Progenitor cell of endocrine pancreas (in vitro differentiated cells): ENCODE data around the gene DOCK1. TPM values are rescaled to one million over a fixed set of nuclear protein-coding genes. Genes with fewer than 3 reads are reported as not detected.

Experiments used
- DNase-seq: peaks from one replicate; pipeline ENCODE4 v3.0.0; 2021; ENCODE audit warnings: low spot score; ENCODE audit not compliant: unreplicated experiment
- H3K27ac Mint-ChIP-seq: 2 replicates; pipeline ENCODE4 v1.8.0; 2021; ENCODE audit warnings: mild to moderate bottlenecking, moderate library complexity, mixed read lengths
- H3K27me3 Mint-ChIP-seq: 2 replicates; pipeline ENCODE4 v1.8.0; 2021; ENCODE audit warnings: mixed read lengths
- H3K36me3 Mint-ChIP-seq: 2 replicates; pipeline ENCODE4 v1.8.0; 2022; ENCODE audit warnings: mixed read lengths; ENCODE audit not compliant: insufficient read depth
- H3K4me1 Mint-ChIP-seq: 2 replicates; pipeline ENCODE4 v1.8.0; 2021; ENCODE audit warnings: low read depth, mixed read lengths
- H3K4me3 Mint-ChIP-seq: 2 replicates; pipeline ENCODE4 v1.8.0; 2021; ENCODE audit warnings: low read depth, mild to moderate bottlenecking, moderate library complexity, mixed read lengths
- H3K9me3 Mint-ChIP-seq: 2 replicates; pipeline ENCODE4 v1.8.0; 2021; ENCODE audit warnings: low read depth, mixed read lengths
- CTCF ChIP-seq: fragments of 200-600 bp; sonication (generic); IDR thresholded peaks from one replicate; pipeline ENCODE4 v1.5.0; 2021; ENCODE audit warnings: antibody characterized with exemption, mild to moderate bottlenecking; ENCODE audit not compliant: unreplicated experiment
- total RNA-seq: library from RNA; stranded (reverse); gene quantifications from 2 replicates; pipeline ENCODE4 v1.2.1, GENCODE V29; 2021

Gene DOCK1
- total RNA-seq, 1 donor from 2014 or later = 77.8 TPM

- no peak for TF ChIP-seq CTCF
- H3K9me3 Mint-ChIP-seq = no peaks in the 10 kb centered on the region
- no peaks in the 10 kb centered on the region for H3K27me3 Mint-ChIP-seq
- no peak overlapping the region for H3K27ac Mint-ChIP-seq
- peaks cover 10% of the 10 kb centered on the region for H3K36me3 Mint-ChIP-seq
- no peak overlapping the region for H3K4me3 Mint-ChIP-seq
- DNase-seq = no peak
- no peaks in the 10 kb centered on the region for H3K4me1 Mint-ChIP-seq
Observed at GRCh38 chr10:127398971-127399365, 493.7 kb downstream of the DOCK1 start.

GRCh38 chr10:127399668-127400067 lies 494.4 kb downstream of the DOCK1 start:
- no peak for DNase-seq
- no peaks in the 10 kb centered on the region for H3K4me1 Mint-ChIP-seq
- no peaks in the 10 kb centered on the region for H3K9me3 Mint-ChIP-seq
- no peaks in the 10 kb centered on the region for H3K27me3 Mint-ChIP-seq
- no peak overlapping the region for H3K27ac Mint-ChIP-seq
- no peak for TF ChIP-seq CTCF
- H3K36me3 Mint-ChIP-seq = peaks cover 11% of the 10 kb centered on the region
- H3K4me3 Mint-ChIP-seq = no peak overlapping the region

- peaks cover 13% of the 10 kb centered on the region for H3K36me3 Mint-ChIP-seq
Observed at GRCh38 chr10:127400216-127400615, 495.0 kb downstream of the DOCK1 start.

GRCh38 chr10:127402596-127403409 lies 497.6 kb downstream of the DOCK1 start:
- Mint-ChIP-seq H3K4me1 (no peaks in the 10 kb centered on the region), H3K36me3 (peaks cover 17% of the 10 kb centered on the region), H3K27me3 (no peaks in the 10 kb centered on the region), H3K4me3 (no peak overlapping the region), H3K27ac (no peak overlapping the region), H3K9me3 (no peaks in the 10 kb centered on the region)
- TF ChIP-seq CTCF = no peak
- DNase-seq = no peak

More at GRCh38 chr10:127400216-127400615, 495.0 kb downstream of the DOCK1 start:
- Mint-ChIP-seq H3K27ac (no peak overlapping the region), H3K9me3 (no peaks in the 10 kb centered on the region), H3K4me1 (no peaks in the 10 kb centered on the region), H3K27me3 (no peaks in the 10 kb centered on the region), H3K4me3 (no peak overlapping the region)
- TF ChIP-seq CTCF = no peak
- DNase-seq = no peak

- Mint-ChIP-seq H3K4me3 (no peak overlapping the region), H3K4me1 (no peaks in the 10 kb centered on the region), H3K36me3 (peaks cover 17% of the 10 kb centered on the region), H3K27ac (no peak overlapping the region), H3K9me3 (no peaks in the 10 kb centered on the region), H3K27me3 (no peaks in the 10 kb centered on the region)
- no peak for TF ChIP-seq CTCF
- no peak for DNase-seq
Observed at GRCh38 chr10:127405221-127405620, 500.0 kb downstream of the DOCK1 start.
